Ovary (tissue), 1 donor: ENCODE results near the gene RAET1E.

Experiments
- EP300 ChIP-seq: sonication (generic); formaldehyde crosslinking; IDR thresholded peaks from one replicate; pipeline ENCODE4 v1.6.1; 2017; ENCODE audit warnings: antibody characterized with exemption
- POLR2A ChIP-seq: fragments of 450-650 bp; IDR thresholded peaks from one replicate; pipeline ENCODE4 v1.6.1; 2017; ENCODE audit warnings: antibody characterized with exemption, mild to moderate bottlenecking, moderate library complexity

DNA sequence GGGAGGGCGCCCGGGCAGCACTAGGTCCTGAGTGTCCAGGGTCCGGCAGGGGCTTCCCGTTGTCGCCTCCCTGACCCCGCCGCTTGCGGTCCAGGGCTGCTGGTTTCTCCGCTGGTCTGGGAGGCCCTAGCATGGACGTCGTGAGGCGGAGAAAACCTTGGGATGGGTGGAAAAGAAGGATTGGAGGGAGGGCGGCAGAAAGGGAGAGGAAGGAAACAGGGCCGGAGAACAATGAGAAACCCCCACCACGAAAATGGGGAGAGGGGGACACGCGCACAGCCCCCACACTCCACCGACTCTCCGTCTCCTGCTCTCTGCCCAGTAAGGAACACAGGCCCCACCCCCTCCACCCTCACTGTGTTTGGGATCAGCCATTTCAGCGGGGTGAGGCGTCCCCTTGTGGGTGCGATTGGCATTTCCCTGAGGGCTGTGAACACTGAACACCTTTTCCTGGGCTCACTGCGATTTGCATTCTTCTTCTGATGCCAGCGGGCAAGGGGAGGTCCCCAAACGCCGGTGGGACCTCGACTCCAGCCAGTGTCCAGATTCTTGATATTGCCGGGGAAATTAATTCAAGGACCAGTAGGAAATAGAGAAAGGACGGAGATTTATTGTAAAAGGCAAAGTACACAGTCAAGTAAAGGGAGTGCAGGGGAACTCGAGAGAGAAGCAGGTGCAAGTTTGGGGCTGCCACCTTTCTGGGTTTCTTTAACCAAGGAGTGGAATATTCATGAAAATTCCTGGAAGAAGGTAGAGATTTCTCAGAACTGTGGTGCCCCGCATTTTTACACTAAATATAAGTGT, 28.3 kb upstream of the RAET1E start:
- TF ChIP-seq EP300 = no peak
- TF ChIP-seq POLR2A = no peak
